ENCODE measurements around the gene RBP3.

RBP3 gene

GRCh38 chr10:47374611-47375536, 26.7 kb downstream of the RBP3 start:
- peak; percentile 49 for ATAC-seq

GRCh38 chr10:47376522-47377220, 28.5 kb downstream of the RBP3 start:
- no peak for ATAC-seq
- TF ChIP-seq RARB (CRISPR knock-in tag; IDR thresholded peaks at IDR 0.05): no peak
- TF ChIP-seq TCF4 (CRISPR knock-in tag; IDR thresholded peaks at IDR 0.05; ENCODE audit: borderline replicate concordance): no peak
- TF ChIP-seq PATZ1 (CRISPR knock-in tag; IDR thresholded peaks at IDR 0.05; ENCODE audit: borderline replicate concordance): no peak
- no peak for TF ChIP-seq ZNF8 (CRISPR knock-in tag; IDR thresholded peaks at IDR 0.05)
- no peak for TF ChIP-seq ARNTL (CRISPR knock-in tag; IDR thresholded peaks at IDR 0.05; ENCODE audit: borderline replicate concordance, low read depth)
- TF ChIP-seq SNAI2 (CRISPR knock-in tag; IDR thresholded peaks at IDR 0.05): no peak
- TF ChIP-seq PPARA (CRISPR knock-in tag; IDR thresholded peaks at IDR 0.05; ENCODE audit: borderline replicate concordance): no peak
- no peak for TF ChIP-seq GLIS3 (CRISPR knock-in tag; IDR thresholded peaks at IDR 0.05)
- TF ChIP-seq ISL1 (CRISPR knock-in tag; IDR thresholded peaks at IDR 0.05): no peak
- TF ChIP-seq BACH2 (CRISPR knock-in tag; IDR thresholded peaks at IDR 0.05; ENCODE audit: borderline replicate concordance): no peak
- no peak for TF ChIP-seq CSDC2 (CRISPR knock-in tag; IDR thresholded peaks at IDR 0.05)
- TF ChIP-seq CREB5 (CRISPR knock-in tag; IDR thresholded peaks at IDR 0.05; ENCODE audit: low read depth): no peak
- no peak for TF ChIP-seq ZC3H10 (CRISPR knock-in tag; IDR thresholded peaks at IDR 0.05)
- no peak for TF ChIP-seq ZNF565 (CRISPR knock-in tag; conservative IDR thresholded peaks at IDR 0.05; ENCODE audit: low read depth)
- TF ChIP-seq TOX (CRISPR knock-in tag; IDR thresholded peaks at IDR 0.05; ENCODE audit: borderline replicate concordance): no peak
- TF ChIP-seq ZFP3 (CRISPR knock-in tag; IDR thresholded peaks at IDR 0.05): no peak

More at GRCh38 chr10:47374611-47375536, 26.7 kb downstream of the RBP3 start:
- TF ChIP-seq OSR1 (CRISPR knock-in tag; IDR thresholded peaks at IDR 0.05) (no peak), TSHZ2 (CRISPR knock-in tag; IDR thresholded peaks at IDR 0.05) (no peak), BACH2 (CRISPR knock-in tag; IDR thresholded peaks at IDR 0.05; ENCODE audit: borderline replicate concordance) (no peak), ZFP30 (CRISPR knock-in tag; IDR thresholded peaks at IDR 0.05) (no peak), PATZ1 (CRISPR knock-in tag; IDR thresholded peaks at IDR 0.05; ENCODE audit: borderline replicate concordance) (no peak), CREB5 (CRISPR knock-in tag; IDR thresholded peaks at IDR 0.05; ENCODE audit: low read depth) (no peak), SNAI2 (CRISPR knock-in tag; IDR thresholded peaks at IDR 0.05) (no peak), ZNF70 (CRISPR knock-in tag; IDR thresholded peaks at IDR 0.05) (no peak), TCF4 (CRISPR knock-in tag; IDR thresholded peaks at IDR 0.05; ENCODE audit: borderline replicate concordance) (no peak)

Data from SK-N-SH treated with all-trans-retinoic acid at 6 μM for 48 hours (cell line).